Epithelial cell of esophagus (primary cell): ENCODE measurements around the gene PSEN2.
"Not testable (repeated sequence)": the region's sequence is repeated elsewhere in the genome, so short reads cannot be mapped to it uniquely, and the experiment has no call there.

Experiments used
- DNase-seq: peaks from one replicate; pipeline ENCODE4 v3.0.0; 2010; ENCODE audit warnings: low read depth
- H3K4me3 ChIP-seq: 2 replicates; pipeline ENCODE4 v1.5.1; 2011; ENCODE audit warnings: mild to moderate bottlenecking, low read length, control low read depth
- CTCF ChIP-seq: IDR thresholded peaks from 2 replicates; pipeline ENCODE4 v1.5.1; 2011; ENCODE audit warnings: low read depth, mild to moderate bottlenecking, low read length, control low read depth, inconsistent platforms; ENCODE audit not compliant: insufficient read depth; ENCODE audit errors: missing control alignments

Gene PSEN2

GRCh38 chr1:226919587-226919986 is 49.2 kb downstream of the PSEN2 start:
- DNase-seq, result no peak
- no peak for TF ChIP-seq CTCF

GRCh38 chr1:226919995-226920394 is 49.6 kb downstream of the PSEN2 start:
- no peak for TF ChIP-seq CTCF
- H3K4me3 ChIP-seq, result no peak overlapping the region
- DNase-seq, result no peak

More at GRCh38 chr1:226919587-226919986, 49.2 kb downstream of the PSEN2 start:
- H3K4me3 ChIP-seq, result no peak overlapping the region

GRCh38 chr1:226920446-226920894 is 50.1 kb downstream of the PSEN2 start:
- no peak overlapping the region for H3K4me3 ChIP-seq
- DNase-seq, result no peak
- no peak for TF ChIP-seq CTCF

GRCh38 chr1:226921504-226921903 is 51.1 kb downstream of the PSEN2 start:
- no peak overlapping the region for H3K4me3 ChIP-seq
- no peak for DNase-seq
- no peak for TF ChIP-seq CTCF

GRCh38 chr1:226929260-226930111 is 59.1 kb downstream of the PSEN2 start:
- DNase-seq, H3K4me3 ChIP-seq: not testable (repeated sequence)

GRCh38 chr1:226934483-226935237 is 64.2 kb downstream of the PSEN2 start:
- no peak for TF ChIP-seq CTCF
- DNase-seq, result no peak
- no peak overlapping the region for H3K4me3 ChIP-seq

GRCh38 chr1:226937940-226938725 is 67.7 kb downstream of the PSEN2 start:
- no peak overlapping the region for H3K4me3 ChIP-seq
- no peak for TF ChIP-seq CTCF
- DNase-seq, result no peak
